PFSK-1 (cell line): ENCODE data around the gene EMILIN2.

Experiments used
- FOXP2 ChIP-seq: optimal IDR thresholded peaks from 2 replicates; pipeline ENCODE3; 2011; ENCODE audit warnings: borderline replicate concordance, control low read depth, inconsistent platforms; ENCODE audit not compliant: insufficient read depth; ENCODE audit errors: extremely low read length, extremely low read depth
- POLR2AphosphoS5 ChIP-seq: IDR thresholded peaks from 2 replicates; pipeline ENCODE4 v1.6.1; 2012; ENCODE audit warnings: low read depth, mild to moderate bottlenecking, control low read depth, low read length, moderate library complexity
- REST ChIP-seq, 2 experiments: IDR thresholded peaks; 2 replicates each; pipeline versions ENCODE4 v1.6.1 to v1.8.0; 2011 to 2012; ENCODE audit warnings: low read depth in 2 of 2, low read length in 2 of 2, control low read depth in 1 of 2, inconsistent platforms in 1 of 2, mild to moderate bottlenecking in 1 of 2, moderate library complexity in 1 of 2; ENCODE audit not compliant: insufficient read depth in 1 of 2
- SIN3A ChIP-seq: IDR thresholded peaks from 2 replicates; pipeline ENCODE4 v1.6.1; 2012; ENCODE audit warnings: mild to moderate bottlenecking, low read length, moderate library complexity, borderline replicate concordance; ENCODE audit not compliant: insufficient read depth
- TAF1 ChIP-seq: IDR thresholded peaks from 2 replicates; pipeline ENCODE4 v1.6.1; 2012; ENCODE audit warnings: low read length, control low read depth, borderline replicate concordance; ENCODE audit not compliant: insufficient read depth

- no peak for TF ChIP-seq POLR2AphosphoS5
- TF ChIP-seq REST (IDR thresholded peaks at IDR 0.05; ENCODE audit: insufficient read depth in 1 of 2, low read depth in 2 of 2, low read length in 2 of 2): no peak
- no peak for TF ChIP-seq SIN3A
- TF ChIP-seq TAF1: no peak
- TF ChIP-seq FOXP2: no peak
Observed at GRCh38 chr18:2959341-2959740, 112.5 kb downstream of the EMILIN2 start.
